ENCODE data around the gene SPAG17.

SPAG17 gene

GRCh38 chr1:118160806-118161205 lies 24.2 kb downstream of the SPAG17 start:
- no peak for DNase-seq (ENCODE audit: low spot score)

- no peak for DNase-seq (ENCODE audit: low spot score)
Measured at GRCh38 chr1:118159569-118159968, 25.5 kb downstream of the SPAG17 start.

- no peak for DNase-seq (ENCODE audit: low spot score)
Measured at GRCh38 chr1:118158924-118159323, 26.1 kb downstream of the SPAG17 start.

- DNase-seq (ENCODE audit: low spot score), result no peak
Measured at GRCh38 chr1:118157506-118157905, 27.5 kb downstream of the SPAG17 start.

- no peak for DNase-seq (ENCODE audit: low spot score)
Measured at GRCh38 chr1:118155106-118155505, 29.9 kb downstream of the SPAG17 start.

- DNase-seq (ENCODE audit: low spot score), result peak; percentile 22
Measured at GRCh38 chr1:118154220-118154619, 30.8 kb downstream of the SPAG17 start.

GRCh38 chr1:118151312-118151937 lies 33.6 kb downstream of the SPAG17 start:
- DNase-seq (ENCODE audit: low spot score), result peak; percentile 20

GRCh38 chr1:118149799-118150198 lies 35.2 kb downstream of the SPAG17 start:
- DNase-seq (ENCODE audit: low spot score), result no peak

- no peak for DNase-seq (ENCODE audit: low spot score)
Measured at GRCh38 chr1:118148034-118148433, 37.0 kb downstream of the SPAG17 start.

- DNase-seq (ENCODE audit: low spot score), result no peak
Measured at GRCh38 chr1:118147522-118147921, 37.5 kb downstream of the SPAG17 start.

- no peak for DNase-seq (ENCODE audit: low spot score)
Measured at GRCh38 chr1:118145721-118146120, 39.3 kb downstream of the SPAG17 start.

GRCh38 chr1:118144684-118145083 lies 40.3 kb downstream of the SPAG17 start:
- no peak for DNase-seq (ENCODE audit: low spot score)

- DNase-seq (ENCODE audit: low spot score), result no peak
Measured at GRCh38 chr1:118143831-118144230, 41.2 kb downstream of the SPAG17 start.

- DNase-seq (ENCODE audit: low spot score), result no peak
Measured at GRCh38 chr1:118143121-118143520, 41.9 kb downstream of the SPAG17 start.

GRCh38 chr1:118142546-118142945 lies 42.5 kb downstream of the SPAG17 start:
- no peak for DNase-seq (ENCODE audit: low spot score)

- DNase-seq (ENCODE audit: low spot score), result no peak
Measured at GRCh38 chr1:118137900-118138299, 47.1 kb downstream of the SPAG17 start.

GRCh38 chr1:118136187-118136941 lies 48.7 kb downstream of the SPAG17 start:
- no peak for DNase-seq (ENCODE audit: low spot score)

- no peak for DNase-seq (ENCODE audit: low spot score)
Measured at GRCh38 chr1:118132000-118132399, 53.0 kb downstream of the SPAG17 start.

- DNase-seq (ENCODE audit: low spot score), result no peak
Measured at GRCh38 chr1:118128761-118129160, 56.3 kb downstream of the SPAG17 start.

- DNase-seq (ENCODE audit: low spot score), result no peak
Measured at GRCh38 chr1:118124064-118124463, 61.0 kb downstream of the SPAG17 start.

GRCh38 chr1:118123116-118123839 lies 61.8 kb downstream of the SPAG17 start:
- DNase-seq (ENCODE audit: low spot score), result no peak

- DNase-seq (ENCODE audit: low spot score), result no peak
Measured at GRCh38 chr1:118122234-118123004, 62.6 kb downstream of the SPAG17 start.
